ENCODE results near the gene FARSB.

FARSB gene

GRCh38 chr2:222522082-222522481, 133.8 kb downstream of the FARSB start:
- DNase-seq (ENCODE audit: low read depth) = no peak
- no peak for TF ChIP-seq CTCF (conservative IDR thresholded peaks at IDR 0.05; ENCODE audit: low read length)

GRCh38 chr2:222521099-222521498, 134.8 kb downstream of the FARSB start:
- no peak for DNase-seq (ENCODE audit: low read depth)
- H3K4me3 ChIP-seq (ENCODE audit: low read length) = no peak overlapping the region

More at GRCh38 chr2:222522082-222522481, 133.8 kb downstream of the FARSB start:
- H3K4me3 ChIP-seq (ENCODE audit: low read length) = no peak overlapping the region

More at GRCh38 chr2:222521099-222521498, 134.8 kb downstream of the FARSB start:
- no peak for TF ChIP-seq CTCF (conservative IDR thresholded peaks at IDR 0.05; ENCODE audit: low read length)
